HG03575 (cell line): Measurements from ENCODE around the gene TMEM50A.
"Not testable (repeated sequence)": the region's sequence is repeated elsewhere in the genome, so short reads cannot be mapped to it uniquely, and the experiment has no call there.

Experiments
- ATAC-seq: cut with Tn5 transposase; IDR thresholded peaks from one replicate; pipeline ENCODE4 v1.9.1; 2021; ENCODE audit not compliant: unreplicated experiment, insufficient number of reproducible peaks, low FRiP score; ENCODE audit errors: extremely low read depth

Gene TMEM50A

DNA sequence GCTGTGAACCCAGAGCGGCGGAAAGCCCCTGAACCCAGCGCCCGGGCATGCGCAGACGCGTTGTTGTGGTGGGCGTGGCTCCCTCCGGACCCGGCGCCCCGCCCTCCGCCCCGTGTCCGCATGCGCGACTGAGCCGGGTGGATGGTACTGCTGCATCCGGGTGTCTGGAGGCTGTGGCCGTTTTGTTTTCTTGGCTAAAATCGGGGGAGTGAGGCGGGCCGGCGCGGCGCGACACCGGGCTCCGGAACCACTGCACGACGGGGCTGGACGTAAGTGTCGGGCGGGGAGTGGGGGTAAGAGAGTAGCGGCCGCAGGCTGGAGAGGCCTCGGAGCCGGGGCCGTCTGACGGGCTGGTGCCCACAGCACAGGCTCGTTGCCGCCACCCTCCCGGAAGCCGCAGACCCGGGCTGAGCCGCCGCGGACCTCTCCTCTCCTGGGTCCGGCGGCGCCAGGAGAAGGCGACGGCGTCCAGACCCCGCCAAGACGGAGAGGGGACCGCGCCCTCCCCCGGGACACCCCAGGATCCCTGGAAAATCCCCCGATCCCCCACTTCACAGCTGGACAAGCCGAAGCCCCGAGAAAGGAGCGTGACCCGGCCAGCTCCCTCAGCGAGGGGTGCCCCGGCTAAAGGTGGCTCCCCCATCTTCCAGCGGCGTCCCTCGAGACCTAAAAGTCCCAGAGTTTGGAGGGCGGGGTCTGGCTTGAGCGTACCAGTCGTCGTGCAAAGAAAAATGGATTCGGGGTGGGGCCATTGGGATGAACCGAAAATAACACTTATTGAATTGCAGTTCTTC, at the start of gene TMEM50A:
TSS of gene TMEM50A (plus strand) at position 147 of the 794 bp plus-strand sequence. CDS start 2,153 bp downstream, outside the sequence.
- ATAC-seq: no peak

DNA sequence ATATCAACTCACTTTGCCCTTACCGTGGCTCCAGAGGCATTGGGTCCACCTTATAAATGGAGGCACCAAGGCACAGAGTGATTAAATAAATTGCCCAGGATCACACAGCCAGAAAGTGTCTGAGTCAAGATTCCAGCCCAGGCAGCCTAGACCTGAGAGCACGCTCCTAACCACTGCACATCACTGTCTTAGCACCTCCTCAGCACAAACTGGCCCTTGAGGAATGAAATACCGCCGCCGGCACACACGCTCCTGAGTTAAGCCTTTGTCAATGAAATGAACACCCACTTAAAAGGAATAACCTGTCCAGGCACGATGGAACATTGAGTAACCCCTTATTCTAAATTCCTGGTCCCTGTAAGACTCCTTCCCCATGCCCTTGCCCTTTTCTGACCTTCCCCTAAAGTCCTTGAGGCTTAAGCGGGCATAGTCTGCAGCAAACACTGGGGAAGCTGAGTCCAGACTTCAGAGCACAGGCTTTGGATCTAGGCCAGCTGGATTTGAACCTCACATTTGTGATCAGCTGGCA, 49.5 kb upstream of the TMEM50A start:
- not testable (repeated sequence) for ATAC-seq

DNA sequence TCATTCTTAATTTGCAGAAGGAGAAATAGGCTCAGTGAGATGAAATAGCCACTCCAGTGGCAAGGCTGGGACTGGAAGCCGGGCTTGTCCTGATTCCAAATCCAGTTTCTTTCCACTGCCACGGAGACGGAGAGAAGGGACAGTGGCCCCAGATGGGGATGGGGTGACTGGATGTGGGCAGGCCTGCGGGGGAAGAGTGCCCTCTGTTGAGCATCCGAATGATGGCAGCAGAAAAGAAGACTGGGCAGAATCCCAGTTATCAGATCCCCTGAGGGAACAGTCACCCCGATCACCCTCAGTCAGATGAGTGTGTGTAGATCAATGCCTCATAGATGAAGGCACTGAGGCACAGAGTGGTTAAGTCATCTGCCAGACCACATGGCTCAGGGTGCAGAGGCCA, 48.1 kb upstream of the TMEM50A start:
- ATAC-seq: not testable (repeated sequence)

DNA sequence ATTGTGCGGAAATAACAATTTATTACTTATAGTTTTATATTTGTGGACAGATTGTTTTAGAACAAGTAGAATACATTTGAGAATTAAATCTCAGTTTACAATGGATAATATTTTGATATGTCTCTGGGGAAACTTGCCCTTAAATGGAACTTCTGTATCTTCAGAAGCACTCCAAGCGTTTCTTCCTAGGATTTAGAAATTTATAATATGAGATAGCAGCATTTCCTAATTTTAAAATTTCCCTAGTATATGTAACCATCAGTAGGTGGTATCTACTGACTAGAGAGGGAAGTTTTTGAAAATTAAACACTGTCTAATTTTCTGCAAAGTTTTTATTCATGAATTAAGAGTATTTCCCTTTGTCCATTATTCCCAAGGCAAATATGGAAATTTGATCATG, 44.7 kb upstream of the TMEM50A start:
- ATAC-seq: not testable (repeated sequence)

DNA sequence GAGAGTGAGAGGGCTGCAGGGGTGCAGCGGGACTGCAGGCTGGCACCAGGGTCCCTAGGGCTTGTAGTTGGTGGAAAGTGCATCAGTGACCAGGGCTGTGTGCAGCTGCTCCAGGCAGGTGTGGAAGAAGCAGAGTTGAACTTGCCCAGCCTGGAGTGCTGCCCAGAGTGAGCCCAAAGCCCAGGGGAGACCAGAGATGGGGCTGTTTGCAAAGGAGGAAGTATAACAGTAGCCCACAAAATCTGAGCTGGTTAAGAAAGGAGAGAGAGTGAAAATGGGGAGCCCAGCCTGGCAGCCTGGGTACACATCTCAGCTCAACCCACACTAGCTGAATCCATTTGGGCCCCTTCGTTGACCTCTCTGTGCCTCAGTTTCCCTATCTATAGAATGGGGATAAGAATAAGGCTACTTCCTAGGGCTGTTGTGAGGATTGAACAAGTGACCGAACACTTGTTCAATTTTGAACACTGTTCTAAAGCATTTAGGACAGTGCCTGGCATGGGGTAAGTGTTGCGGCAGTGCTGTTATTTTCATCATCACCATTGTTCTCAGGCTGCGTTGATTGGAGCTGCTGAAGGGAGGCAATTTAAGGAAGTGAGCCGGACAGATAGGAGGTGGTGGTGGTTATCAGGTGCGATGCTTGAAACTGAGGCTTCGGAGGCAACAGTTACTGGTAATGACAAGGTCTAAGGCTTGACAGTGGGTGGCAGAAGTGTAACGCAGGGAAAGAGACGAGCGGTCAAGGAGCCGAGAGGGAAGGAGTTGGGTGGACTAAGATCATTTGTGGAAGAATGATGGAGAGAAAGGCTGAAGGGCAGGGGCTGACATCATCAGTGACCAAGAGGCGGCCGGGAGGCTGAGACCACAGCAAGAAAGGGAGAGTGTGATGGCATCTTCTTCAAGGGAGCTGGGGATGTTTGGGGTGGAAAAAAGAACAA, 43.0 kb upstream of the TMEM50A start:
- ATAC-seq: not testable (repeated sequence)

DNA sequence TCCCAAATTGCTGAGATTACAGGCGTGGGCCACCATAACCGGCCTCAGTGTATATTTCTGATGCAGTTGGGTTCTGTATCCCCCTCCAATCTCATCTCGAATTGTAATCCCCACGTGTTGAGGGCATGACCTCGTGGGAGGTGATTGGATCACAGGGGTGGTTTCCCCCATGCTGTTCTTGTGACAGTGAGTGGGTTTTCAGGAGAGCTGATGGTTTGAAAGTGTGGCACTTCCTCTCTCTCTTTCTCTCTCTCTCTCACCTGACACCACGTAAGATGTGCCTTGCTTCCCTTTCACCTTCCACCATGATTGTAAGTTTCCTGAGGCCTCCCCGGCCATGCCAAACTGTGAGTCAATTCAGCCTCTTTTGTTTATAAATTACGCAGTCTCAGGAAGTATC, 41.6 kb upstream of the TMEM50A start:
- not testable (repeated sequence) for ATAC-seq

DNA sequence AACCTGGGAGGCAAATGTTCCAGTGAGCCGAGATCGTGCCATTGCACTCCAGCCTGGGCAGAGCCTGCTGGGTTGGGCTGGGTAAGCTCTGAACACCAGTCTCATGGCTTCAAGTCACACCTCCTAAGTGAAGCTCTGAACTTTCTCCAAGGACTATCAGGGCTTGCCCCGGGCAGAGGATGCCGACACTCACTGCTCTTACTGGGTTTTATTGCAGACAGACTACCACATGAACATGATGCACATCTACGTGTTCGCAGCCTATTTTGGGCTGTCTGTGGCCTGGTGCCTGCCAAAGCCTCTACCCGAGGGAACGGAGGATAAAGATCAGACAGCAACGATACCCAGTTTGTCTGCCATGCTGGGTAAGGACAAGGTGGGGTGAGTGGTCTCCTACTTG, 37.4 kb upstream of the TMEM50A start:
- ATAC-seq: not testable (repeated sequence)

DNA sequence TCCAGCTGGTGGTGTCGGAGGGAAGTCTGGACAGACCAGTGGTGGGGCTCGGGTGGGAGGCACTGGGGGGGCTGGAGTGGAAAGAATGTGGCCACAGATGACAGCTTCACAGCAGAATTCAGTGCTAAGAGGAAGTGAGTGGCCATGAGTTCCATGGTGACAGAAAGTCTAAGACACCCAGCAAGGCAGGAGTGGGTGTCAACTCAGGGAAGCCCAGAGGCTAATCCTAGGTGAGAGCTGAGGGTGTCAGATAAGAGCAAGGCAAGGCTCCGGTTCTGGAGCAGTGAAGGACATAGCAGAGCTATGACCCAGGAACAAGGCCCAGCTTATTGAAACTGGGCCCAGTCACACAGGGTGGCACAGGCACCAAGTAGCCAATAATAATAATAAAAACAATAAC, 35.8 kb upstream of the TMEM50A start:
- not testable (repeated sequence) for ATAC-seq

DNA sequence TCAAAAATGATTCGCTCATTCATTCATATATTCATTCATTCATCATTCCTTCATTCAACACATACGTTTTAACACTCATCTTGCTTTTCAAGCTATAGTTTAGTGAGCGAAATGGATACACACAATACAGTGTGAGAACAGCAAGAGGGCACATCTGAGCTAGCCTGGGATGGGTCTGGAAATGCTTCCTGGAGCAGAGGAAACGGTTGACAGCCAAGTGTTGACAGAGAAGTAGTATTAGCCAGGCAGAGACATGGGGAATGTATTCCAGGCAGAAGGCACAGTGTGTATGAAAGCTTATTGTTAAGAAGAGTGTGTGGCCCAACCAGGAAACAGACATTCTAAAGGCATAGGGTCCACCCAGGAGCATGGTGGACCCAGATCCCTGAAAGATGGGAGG, 33.2 kb upstream of the TMEM50A start:
- ATAC-seq: not testable (repeated sequence)

DNA sequence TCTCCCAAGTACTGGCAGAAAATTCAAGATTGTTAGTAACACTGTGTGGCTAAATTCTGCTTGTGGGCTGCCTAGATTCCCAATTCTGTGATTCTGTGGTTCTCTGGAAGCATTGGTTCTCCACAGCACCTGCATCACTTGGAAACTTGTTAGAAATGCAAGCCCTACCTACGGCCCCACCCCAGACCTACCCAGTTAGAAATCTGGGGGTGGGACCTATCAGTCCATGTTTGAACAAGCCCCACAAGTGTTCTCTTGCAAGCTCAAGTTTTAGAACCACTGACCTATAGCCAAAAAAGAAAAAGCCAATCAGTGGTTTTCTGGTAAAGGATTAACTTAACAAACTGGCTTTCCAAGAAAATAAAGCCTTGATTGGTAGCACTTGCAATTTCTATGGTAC, 30.0 kb upstream of the TMEM50A start:
- not testable (repeated sequence) for ATAC-seq

DNA sequence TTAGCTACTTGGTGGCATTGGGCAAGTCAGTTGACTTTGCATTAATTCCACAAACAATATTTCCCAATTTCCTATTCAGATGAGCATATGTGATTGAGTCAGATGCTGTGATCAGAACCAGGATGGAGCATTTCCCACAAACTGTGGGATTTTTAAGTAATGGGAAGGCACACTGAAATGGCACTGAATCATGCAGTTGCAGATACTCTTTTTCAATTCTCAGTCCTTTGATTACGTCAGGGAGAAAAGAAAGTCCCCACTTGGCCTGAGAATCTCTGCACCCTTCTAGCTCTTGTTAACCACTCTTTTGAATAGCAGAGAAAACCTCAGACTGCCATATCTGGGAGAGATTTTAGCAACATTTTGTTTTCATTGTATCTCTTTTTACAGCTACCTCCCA, 29.0 kb upstream of the TMEM50A start:
- not testable (repeated sequence) for ATAC-seq

DNA sequence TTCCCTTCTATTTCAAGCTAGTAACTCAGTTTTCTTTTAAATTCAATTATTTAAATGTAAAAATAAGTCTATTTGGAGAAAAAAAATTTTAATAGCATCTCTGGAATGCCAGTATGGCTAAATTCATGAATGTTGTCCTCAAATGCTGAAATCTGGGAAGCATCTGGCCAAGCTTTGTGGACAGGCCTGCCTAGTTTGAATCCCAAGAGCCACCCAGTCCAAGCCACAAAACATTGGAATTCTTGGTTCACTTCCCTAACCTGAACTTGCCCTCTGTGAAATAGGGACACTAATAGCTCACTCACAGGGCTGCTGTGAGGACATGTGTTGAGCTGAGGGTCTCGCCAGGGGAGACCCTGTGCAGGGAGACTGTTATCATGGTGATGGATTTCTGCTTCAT, 28.6 kb upstream of the TMEM50A start:
- ATAC-seq: not testable (repeated sequence)

DNA sequence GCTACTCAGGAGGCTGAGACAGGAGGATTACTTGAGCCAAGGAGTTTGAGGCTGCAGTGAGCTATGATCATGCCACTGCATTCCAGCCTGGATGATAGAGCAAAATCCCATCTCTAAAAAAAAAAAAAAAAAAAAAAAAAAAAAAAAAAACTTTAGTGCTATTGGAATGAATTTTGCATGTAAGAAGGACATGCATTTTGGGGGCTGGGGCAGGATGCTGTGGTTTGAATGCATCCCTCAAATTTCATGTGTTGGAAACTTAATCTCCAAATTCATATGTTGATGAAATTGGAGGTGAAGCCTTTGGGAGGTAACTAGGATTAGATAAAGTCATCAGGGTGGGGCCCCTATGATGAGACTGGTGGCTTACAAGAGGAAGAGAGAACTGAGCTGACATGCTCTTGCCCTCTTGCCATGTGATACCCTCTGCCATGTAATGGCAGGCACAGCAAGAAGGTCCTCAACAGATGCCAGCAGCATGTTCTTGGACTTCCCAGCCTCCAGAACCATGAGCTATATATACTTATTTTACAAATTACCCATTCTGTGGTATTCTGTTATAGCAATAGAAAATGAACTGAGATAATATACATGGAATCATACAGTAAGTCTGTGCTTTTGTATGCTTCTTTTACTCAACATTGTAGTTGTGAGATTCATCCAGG, 25.2 kb upstream of the TMEM50A start:
- ATAC-seq: not testable (repeated sequence)

DNA sequence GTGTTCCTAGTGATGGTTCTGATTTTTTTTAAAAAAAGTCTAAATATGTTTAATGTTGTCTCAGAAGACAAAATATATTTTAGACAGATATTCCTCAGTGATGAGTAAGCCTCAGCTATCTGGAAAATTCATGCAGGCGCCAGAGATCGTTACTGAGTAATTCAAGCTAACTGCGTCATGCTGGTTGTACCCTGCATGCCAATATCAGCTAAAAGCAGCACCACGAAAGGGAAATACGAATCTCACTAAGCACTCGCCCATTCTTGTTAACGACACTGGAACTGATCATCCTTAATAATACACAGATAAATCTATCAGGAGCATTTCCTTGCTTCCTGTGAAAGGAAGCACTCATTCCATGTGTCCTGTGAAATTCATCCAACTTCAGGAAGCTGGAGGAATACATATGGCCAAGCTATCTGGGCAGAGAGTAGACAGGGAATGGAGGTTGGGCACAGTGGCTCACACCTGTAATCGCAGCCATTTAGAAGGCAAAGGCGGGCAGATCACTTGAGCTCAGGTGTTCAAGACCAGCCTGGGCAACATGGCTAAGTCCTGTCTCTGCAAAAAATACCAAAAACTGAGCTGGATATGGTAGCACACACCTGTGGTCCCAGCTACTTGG, 17.7 kb upstream of the TMEM50A start:
- not testable (repeated sequence) for ATAC-seq

DNA sequence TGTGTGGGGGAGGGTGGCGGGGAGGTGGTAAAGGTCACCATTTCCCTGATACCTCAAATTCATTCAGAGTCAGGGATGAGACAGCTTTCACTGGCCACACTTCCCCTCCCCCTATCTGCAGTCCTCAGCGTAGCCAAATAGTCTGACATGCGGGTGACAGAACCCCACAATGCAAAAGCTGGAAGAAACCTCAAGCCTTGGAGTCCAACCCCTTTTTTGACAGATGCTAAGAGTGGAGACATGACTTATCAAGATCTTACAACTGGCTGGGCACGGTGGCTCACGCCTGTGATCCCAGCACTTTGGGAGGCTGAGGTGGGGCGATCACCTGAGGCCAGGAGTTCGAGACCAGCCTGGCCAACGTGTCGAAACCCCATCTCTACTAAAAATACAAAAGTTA, 16.0 kb upstream of the TMEM50A start:
- ATAC-seq: not testable (repeated sequence)

DNA sequence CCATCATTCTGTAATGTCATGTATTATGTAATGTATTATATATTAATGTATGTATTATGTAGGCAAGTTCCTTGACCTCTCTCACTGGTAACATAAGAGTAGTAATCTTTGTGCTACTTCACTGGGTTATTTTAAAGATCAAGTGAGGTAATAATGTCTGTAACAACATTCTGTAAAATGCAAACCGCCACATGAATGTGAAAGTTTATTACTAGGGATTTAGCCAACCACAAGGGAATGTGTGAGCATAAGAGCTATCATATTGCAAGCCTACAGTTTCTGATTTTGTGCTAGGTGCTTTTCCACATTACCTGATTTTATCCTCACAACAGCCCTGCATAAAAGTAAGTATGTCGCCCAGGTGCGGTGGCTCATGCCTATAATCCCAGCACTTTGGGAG, 13.7 kb upstream of the TMEM50A start:
- ATAC-seq: not testable (repeated sequence)

DNA sequence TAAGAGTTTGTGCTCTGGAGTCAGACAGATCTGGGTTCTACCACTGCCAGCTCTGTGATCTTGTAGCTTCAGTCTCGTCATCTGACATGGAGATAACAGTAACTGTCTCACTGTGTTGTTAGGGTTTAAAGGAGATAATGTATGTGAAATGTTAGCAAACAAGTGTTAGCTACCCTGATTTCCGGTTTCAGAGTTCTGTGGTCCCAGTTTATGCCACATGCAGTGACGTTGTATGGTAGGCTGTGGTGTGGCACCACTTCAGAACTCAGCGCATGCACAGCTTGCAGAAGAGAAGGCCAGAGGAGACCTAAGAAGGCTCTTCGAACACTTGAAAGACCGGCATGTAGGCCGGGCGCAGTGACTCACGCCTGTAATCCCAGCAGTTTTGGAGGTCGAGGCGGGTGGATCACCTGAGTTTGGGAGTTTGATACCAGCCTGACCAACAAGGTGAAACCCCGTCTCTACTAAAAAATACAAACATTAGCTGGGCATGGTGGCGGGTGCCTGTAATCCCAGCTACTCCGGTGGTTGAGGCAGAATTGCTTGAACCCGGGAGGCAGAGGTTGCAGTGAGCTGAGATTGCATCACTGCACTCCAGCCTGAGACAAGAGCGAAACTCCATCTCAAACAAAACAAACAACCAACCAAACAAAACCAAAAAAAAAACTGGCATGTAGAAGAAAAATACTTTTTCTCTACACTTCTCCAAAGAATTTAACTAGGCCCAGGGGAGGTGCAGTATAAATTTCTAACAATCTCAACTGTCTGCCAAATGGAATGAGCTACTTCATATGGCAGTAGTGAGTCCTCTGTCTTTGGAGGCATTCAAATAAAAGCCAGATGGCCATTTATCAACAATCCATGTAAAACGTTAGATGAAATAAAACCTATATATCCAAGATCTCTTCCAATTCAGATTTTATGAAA, 10.0 kb upstream of the TMEM50A start:
- ATAC-seq: not testable (repeated sequence)

DNA sequence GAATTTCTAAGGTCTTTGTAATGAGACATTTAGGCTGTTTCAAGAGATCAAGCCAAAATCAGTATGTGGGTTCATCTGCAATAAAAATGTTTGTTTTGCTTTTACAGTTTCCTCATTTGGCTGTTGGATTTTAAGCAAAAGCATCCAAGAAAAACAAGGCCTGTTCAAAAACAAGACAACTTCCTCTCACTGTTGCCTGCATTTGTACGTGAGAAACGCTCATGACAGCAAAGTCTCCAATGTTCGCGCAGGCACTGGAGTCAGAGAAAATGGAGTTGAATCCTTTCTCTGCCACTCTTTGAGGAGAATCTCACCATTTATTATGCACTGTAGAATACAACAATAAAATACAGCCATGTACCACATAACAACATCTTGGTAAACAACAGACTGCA, 9.3 kb upstream of the TMEM50A start:
- ATAC-seq: not testable (repeated sequence)
